Measurements from ENCODE around the gene ALS2. TPM values are rescaled to one million over a fixed set of nuclear protein-coding genes. Genes with fewer than 3 reads are reported as not detected.

Gene ALS2
- total and polyA plus RNA-seq, 2 of the 8 experiments (the other 6 are each of a cell fraction or from before 2014, with no cell fraction given) = 12.1 to 34.5 TPM

DNA sequence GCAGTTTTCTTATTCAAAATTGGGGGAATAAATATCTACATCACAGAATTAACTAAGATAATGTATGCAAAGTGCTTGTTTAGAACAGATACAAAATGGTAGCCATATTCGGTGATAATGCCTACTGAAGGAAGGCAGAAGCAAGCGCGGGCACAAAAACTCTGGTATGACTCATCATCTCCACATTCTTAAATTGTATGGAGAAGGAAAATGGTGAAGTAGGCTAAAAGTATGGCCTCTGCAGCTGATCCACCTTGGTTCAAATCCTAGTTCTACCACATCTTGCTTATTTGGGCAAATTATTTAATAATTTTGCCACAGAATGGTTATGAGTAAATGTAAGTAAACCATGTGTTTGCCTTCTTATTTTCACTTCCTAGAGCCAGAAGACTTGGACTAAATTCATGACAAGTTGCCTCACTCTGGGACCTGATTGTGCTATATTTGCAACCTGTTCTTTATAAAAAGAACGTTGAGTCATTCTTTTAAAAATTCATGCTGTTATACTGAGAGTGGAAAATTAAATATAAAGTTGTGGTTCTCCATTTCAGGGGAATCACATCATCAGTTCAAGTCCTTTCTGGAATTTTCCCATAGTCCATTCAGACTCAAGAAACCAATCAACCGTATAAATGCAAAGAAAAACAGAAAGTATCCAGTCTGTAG is 16.6 kb upstream of the ALS2 start:
- H3K18ac ChIP-seq (ENCODE audit: extremely low read depth, low read length) = no peak overlapping the region
- no peak overlapping the region for H2AK5ac ChIP-seq (ENCODE audit: low read depth, low read length)
- no peaks in the 10 kb centered on the region for H3K23me2 ChIP-seq (ENCODE audit: low read depth, low read length)
- H3K56ac ChIP-seq (replicated peaks; ENCODE audit: insufficient read length, low read depth, low read length) = no peak overlapping the region
- H2BK12ac ChIP-seq (ENCODE audit: low read depth, low read length) = no peak overlapping the region
- H2BK15ac ChIP-seq (ENCODE audit: low read length) = no peak overlapping the region
- DNase-seq (ENCODE audit: low read depth in 1 of 2, low spot score in 2 of 2) = no peak
- no peaks in the 10 kb centered on the region for H4K20me1 ChIP-seq (replicated peaks in 1 of 2; ENCODE audit: control insufficient read depth in 1 of 2, insufficient read depth in 2 of 2, low read length in 2 of 2)
- no peaks in the 10 kb centered on the region for H3K36me3 ChIP-seq (ENCODE audit: control insufficient read depth in 2 of 4, insufficient read depth in 4 of 4, low read length in 3 of 4)
- no peak overlapping the region for H2BK5ac ChIP-seq (ENCODE audit: low read depth, low read length)
- no peak overlapping the region for H4K5ac ChIP-seq (ENCODE audit: insufficient read length, low read depth, low read length)
- 70% methylated on average over 5 of the region's 5 CpGs; no CpG with 5 or more reads in 1 of the 2 experiments for WGBS, 2 experiments (ENCODE audit: extremely low coverage in 1 of 2, insufficient coverage in 1 of 2, insufficient read length in 1 of 2, insufficient replicate concordance in 2 of 2, low coverage in 1 of 2, low lambda C conversion rate in 2 of 2, missing lambda C conversion rate in 1 of 2)
- no peaks in the 10 kb centered on the region for H3K9me3 ChIP-seq (ENCODE audit: insufficient read depth in 2 of 2, low read depth in 1 of 2, low read length in 1 of 2)
- H3K4ac ChIP-seq (replicated peaks; ENCODE audit: insufficient read length, low read depth, low read length) = no peak overlapping the region
- no peak overlapping the region for H3K9ac ChIP-seq (replicated peaks in 1 of 4; ENCODE audit: extremely low read depth in 1 of 4, low read depth in 3 of 4, low read length in 3 of 4)
- H3K4me2 ChIP-seq (ENCODE audit: insufficient read depth in 1 of 2, low read depth in 2 of 2, low read length in 2 of 2) = no peak overlapping the region
- FAIRE-seq = no peak
- no peak overlapping the region for H2BK20ac ChIP-seq (ENCODE audit: low read length)
- no peaks in the 10 kb centered on the region for H3K4me1 ChIP-seq (replicated peaks in 1 of 4; ENCODE audit: control insufficient read depth in 3 of 4, insufficient read depth in 4 of 4, low read length in 3 of 4)
- H3K79me2 ChIP-seq (ENCODE audit: control insufficient read depth in 1 of 2, insufficient read depth in 2 of 2, low read length in 2 of 2) = no peaks in the 10 kb centered on the region
- no peak overlapping the region for H3K23ac ChIP-seq (ENCODE audit: insufficient read length)
- H3K14ac ChIP-seq (ENCODE audit: insufficient read length) = no peak overlapping the region
- H3K27me3 ChIP-seq (replicated peaks in 1 of 4; ENCODE audit: control insufficient read depth in 3 of 4, extremely low read depth in 1 of 4, insufficient read depth in 3 of 4, low read length in 3 of 4) = no peaks in the 10 kb centered on the region
- no peak overlapping the region for H4K8ac ChIP-seq (ENCODE audit: extremely low read depth, insufficient read depth, low read length)
- no peak overlapping the region for H3K4me3 ChIP-seq (ENCODE audit: extremely low read depth in 1 of 4, insufficient read depth in 2 of 4, low read depth in 3 of 4, low read length in 4 of 4)
- H3K79me1 ChIP-seq (ENCODE audit: low read depth, low read length) = no peaks in the 10 kb centered on the region
- no peak overlapping the region for H3K27ac ChIP-seq (ENCODE audit: low read depth, low read length)
- CTCF ChIA-PET (ENCODE audit: partially characterized antibody) = interaction anchor here (0.9 to 2.0 kb wide), 15 partner anchors 10 to 381 kb away, joined by 3 to 8 read pairs (median 4); partner anchors contain the start of gene KIAA2012
- H2BK120ac ChIP-seq (replicated peaks; ENCODE audit: low read depth, low read length) = no peak overlapping the region
- H4K91ac ChIP-seq (replicated peaks; ENCODE audit: insufficient read length, low read length) = no peak overlapping the region
- no peak overlapping the region for H2AFZ ChIP-seq (ENCODE audit: low read length)
- POLR2A ChIA-PET (ENCODE audit: partially characterized antibody) = no interaction called here
- TF ChIP-seq, protein P1, sequence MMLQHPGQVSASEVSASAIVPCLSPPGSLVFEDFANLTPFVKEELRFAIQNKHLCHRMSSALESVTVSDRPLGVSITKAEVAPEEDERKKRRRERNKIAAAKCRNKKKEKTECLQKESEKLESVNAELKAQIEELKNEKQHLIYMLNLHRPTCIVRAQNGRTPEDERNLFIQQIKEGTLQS (IDR thresholded peaks at IDR 0.05; ENCODE audit: insufficient read depth, low read depth, low read length) = no peak
- TF ChIP-seq ASH2L (IDR thresholded peaks at IDR 0.05; ENCODE audit: low read length) (no peak), CREB1 (IDR thresholded peaks at IDR 0.05) (no peak), CHD1 (IDR thresholded peaks at IDR 0.05; ENCODE audit: low read depth, low read length) (no peak), POU5F1 (IDR thresholded peaks at IDR 0.05; ENCODE audit: low read depth, low read length) (no peak)

All from H1 (cell line).